ENCODE measurements around the gene UBAC2.
"Not testable (repeated sequence)": the region's sequence is repeated elsewhere in the genome, so short reads cannot be mapped to it uniquely, and the experiment has no call there.

The UBAC2 gene

DNA sequence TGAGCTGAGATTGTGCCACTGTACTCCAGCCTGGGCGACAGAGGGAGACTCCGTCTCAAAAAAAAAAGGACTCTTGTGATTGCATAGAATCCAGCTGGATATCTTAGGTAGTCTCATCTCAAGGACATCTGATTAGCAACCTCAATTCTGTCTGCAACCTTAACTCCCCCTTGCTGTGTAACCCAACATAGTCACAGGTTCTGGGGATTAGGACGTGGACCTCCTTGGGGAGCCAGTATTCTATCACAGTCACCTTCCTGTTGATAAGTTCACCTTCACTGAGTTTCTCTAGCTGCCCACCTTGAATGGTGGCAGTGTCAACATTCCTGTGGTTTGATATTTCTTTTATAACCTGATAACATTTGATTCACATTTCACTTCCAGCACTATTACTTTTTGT is 30.3 kb downstream of the UBAC2 start:
- TF ChIP-seq TARDBP (IDR thresholded peaks at IDR 0.05), result no peak
- no peak for TF ChIP-seq ZNF384 (IDR thresholded peaks at IDR 0.05)
- TF ChIP-seq, protein P1, sequence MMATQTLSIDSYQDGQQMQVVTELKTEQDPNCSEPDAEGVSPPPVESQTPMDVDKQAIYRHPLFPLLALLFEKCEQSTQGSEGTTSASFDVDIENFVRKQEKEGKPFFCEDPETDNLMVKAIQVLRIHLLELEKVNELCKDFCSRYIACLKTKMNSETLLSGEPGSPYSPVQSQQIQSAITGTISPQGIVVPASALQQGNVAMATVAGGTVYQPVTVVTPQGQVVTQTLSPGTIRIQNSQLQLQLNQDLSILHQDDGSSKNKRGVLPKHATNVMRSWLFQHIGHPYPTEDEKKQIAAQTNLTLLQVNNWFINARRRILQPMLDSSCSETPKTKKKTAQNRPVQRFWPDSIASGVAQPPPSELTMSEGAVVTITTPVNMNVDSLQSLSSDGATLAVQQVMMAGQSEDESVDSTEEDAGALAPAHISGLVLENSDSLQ (IDR thresholded peaks at IDR 0.05), result no peak
- TF ChIP-seq HDGF (IDR thresholded peaks at IDR 0.05; ENCODE audit: borderline replicate concordance), result no peak
- TF ChIP-seq FOXK2 (IDR thresholded peaks at IDR 0.05), result no peak
- no peak for TF ChIP-seq LEF1 (IDR thresholded peaks at IDR 0.05; ENCODE audit: borderline replicate concordance)
- TF ChIP-seq ELF4 (IDR thresholded peaks at IDR 0.05), result no peak
- TF ChIP-seq ARNT (IDR thresholded peaks at IDR 0.05), result no peak
- TF ChIP-seq NFRKB (IDR thresholded peaks at IDR 0.05), result no peak
- TF ChIP-seq SP1 (IDR thresholded peaks at IDR 0.05), result no peak
- DNase-seq (ENCODE audit: extremely low spot score), result no peak
- ChIA-PET CTCF (no interaction called here), POLR2A (no interaction called here)

DNA sequence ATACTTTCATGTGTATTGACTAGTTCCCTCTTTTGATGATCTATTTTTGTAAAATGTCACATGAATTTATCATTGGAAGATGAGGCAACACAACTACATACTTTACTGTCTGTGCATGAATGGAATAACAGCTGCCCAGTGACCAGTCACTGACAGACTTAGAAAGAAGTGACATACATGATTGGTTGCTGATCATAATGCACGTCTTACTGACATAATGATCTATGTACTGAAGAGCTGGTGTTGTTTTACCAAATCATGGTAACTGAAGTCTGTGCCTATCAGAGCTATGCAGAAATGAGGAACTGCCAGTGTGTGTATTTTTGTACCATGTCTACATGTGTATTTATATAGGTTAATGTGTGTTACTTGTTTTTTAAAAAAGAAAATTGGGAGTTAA is 31.1 kb downstream of the UBAC2 start:
- TF ChIP-seq, protein P1 (IDR thresholded peaks at IDR 0.05), result peak; percentile 78
- no peak for TF ChIP-seq SUZ12 (IDR thresholded peaks at IDR 0.05)
- TF ChIP-seq NFRKB (IDR thresholded peaks at IDR 0.05), result no peak
- CTCF ChIA-PET, result no interaction called here
- POLR2A ChIA-PET, result interaction anchor here (1.0 kb wide), 1 partner anchor 31 kb away, joined by 3 read pairs; the partner anchor contains the start of gene UBAC2
- DNase-seq (ENCODE audit: extremely low spot score), result no peak

DNA sequence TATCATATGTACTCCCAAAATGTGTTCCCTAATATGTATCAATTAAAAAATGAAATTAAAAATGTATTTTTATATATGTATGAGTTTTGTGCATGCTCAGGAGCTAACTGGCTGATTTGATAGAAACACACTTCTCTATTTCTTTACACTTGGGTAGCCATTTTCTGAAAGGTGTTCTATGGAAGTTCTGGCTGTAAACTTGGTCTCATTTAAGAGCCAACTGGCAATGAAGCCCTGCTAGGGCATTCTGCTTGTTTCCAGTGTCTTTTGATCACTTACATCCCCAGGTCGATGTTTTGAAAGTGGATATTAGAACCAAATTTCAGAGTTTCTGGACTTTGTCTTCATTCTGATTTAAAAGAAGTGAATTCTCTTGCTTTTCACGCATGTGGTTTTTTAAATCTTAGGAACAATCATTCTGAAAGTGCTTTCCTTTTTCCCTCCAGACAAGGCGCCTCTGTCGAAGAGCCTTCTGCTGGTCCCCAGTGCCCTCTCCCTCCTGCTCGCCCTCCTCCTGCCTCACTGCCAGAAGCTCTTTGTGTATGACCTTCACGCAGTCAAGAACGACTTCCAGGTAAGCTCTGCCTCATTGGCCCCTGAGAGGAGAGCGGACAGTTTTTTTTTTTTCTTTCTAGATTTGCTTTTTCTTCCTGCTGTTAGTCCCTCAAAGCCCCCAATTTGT is 37.5 kb downstream of the UBAC2 start:
- ChIA-PET POLR2A (no interaction called here), CTCF (no interaction called here)
- TF ChIP-seq ZNF384 (IDR thresholded peaks at IDR 0.05) (no peak), HDGF (IDR thresholded peaks at IDR 0.05; ENCODE audit: borderline replicate concordance) (no peak), LEF1 (IDR thresholded peaks at IDR 0.05; ENCODE audit: borderline replicate concordance) (no peak), FOXA1 (IDR thresholded peaks at IDR 0.05) (no peak), SUZ12 (IDR thresholded peaks at IDR 0.05) (no peak), NFRKB (IDR thresholded peaks at IDR 0.05) (no peak), SP1 (IDR thresholded peaks at IDR 0.05) (no peak), CTBP1 (IDR thresholded peaks at IDR 0.05; ENCODE audit: borderline replicate concordance) (no peak)
- TF ChIP-seq, protein P1 (IDR thresholded peaks at IDR 0.05), result no peak
- DNase-seq (ENCODE audit: extremely low spot score), result no peak

DNA sequence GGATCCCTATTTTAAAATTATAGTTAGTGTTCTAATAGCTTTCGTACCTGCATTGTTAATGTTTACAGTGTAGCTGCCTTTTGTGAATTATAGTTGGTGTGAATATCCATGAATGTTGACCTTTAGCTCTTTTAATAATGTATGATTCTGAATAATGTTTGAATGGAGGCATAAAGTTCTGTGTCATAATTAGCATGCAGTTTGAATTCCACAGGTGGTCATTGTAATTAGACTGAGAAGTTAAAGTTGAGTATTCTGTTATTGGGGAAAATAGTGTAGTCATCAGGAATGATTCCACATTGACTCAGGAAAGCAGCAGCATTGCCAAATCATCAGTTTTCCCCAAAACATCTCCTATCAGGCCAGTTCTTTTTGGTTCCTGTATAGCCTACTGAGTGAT is 45.4 kb downstream of the UBAC2 start:
- ChIA-PET CTCF (no interaction called here), POLR2A (no interaction called here)
- no peak for DNase-seq (ENCODE audit: extremely low spot score)
- TF ChIP-seq ZNF384 (IDR thresholded peaks at IDR 0.05) (no peak), LEF1 (IDR thresholded peaks at IDR 0.05; ENCODE audit: borderline replicate concordance) (no peak), FOXK2 (IDR thresholded peaks at IDR 0.05) (no peak), L3MBTL2 (conservative IDR thresholded peaks at IDR 0.05) (no peak), HDGF (IDR thresholded peaks at IDR 0.05; ENCODE audit: borderline replicate concordance) (no peak), SUZ12 (IDR thresholded peaks at IDR 0.05) (no peak), TARDBP (IDR thresholded peaks at IDR 0.05) (no peak), ELF4 (IDR thresholded peaks at IDR 0.05) (no peak), FOXA1 (IDR thresholded peaks at IDR 0.05) (no peak), NFRKB (IDR thresholded peaks at IDR 0.05) (no peak), FOXM1 (IDR thresholded peaks at IDR 0.05; ENCODE audit: borderline replicate concordance) (no peak), SP1 (IDR thresholded peaks at IDR 0.05) (no peak), ARNT (IDR thresholded peaks at IDR 0.05) (no peak), BHLHE40 (IDR thresholded peaks at IDR 0.05; ENCODE audit: borderline replicate concordance) (no peak)
- TF ChIP-seq, protein P1 (IDR thresholded peaks at IDR 0.05), result no peak

DNA sequence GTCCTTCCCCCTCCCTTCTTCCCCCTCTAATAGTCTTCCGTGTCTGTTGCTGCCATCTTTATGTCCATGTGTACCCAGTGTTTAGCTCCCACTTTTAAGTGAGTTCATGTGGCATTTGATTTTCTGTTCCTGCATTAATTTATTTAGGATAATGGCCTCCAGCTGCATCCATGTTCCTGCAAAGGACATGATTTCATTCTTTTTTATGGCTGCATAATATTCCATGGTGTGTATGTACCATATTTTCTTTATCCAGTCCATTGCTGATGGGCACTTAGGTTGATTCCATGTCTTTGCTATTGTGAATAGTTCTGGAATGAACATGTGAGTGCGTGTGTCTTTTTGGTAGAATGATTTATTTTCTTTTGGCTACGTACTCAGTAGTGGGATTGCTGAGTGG is 48.5 kb downstream of the UBAC2 start:
- POLR2A ChIA-PET; DNase-seq (ENCODE audit: extremely low spot score); CTCF ChIA-PET: not testable (repeated sequence)

DNA sequence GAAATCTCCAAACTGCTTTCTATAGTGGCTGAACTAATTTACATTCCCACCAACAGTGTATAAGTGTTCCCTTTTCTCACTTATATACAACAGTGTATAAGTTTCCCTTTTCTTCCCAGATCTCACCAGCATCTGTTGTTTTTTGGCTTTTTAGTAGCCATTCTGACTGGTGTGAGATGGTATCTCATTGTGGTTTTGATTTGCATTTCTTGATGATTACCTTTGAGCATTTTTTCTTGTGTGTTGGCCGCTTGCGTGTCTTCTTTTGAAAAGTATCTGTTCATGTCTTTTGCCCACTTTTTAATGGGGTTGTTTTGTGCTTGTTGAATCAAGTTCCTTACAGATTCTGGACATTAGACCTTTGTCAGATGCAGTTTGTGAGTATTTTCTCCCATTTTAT is 49.0 kb downstream of the UBAC2 start:
- POLR2A ChIA-PET; DNase-seq (ENCODE audit: extremely low spot score): not testable (repeated sequence)
- CTCF ChIA-PET, result interaction anchor here (0.6 kb wide), 1 partner anchor 226 kb away, joined by 3 read pairs; no protein-coding TSS in a partner anchor
